Measurements from ENCODE around the gene MAGEA11.

DNA sequence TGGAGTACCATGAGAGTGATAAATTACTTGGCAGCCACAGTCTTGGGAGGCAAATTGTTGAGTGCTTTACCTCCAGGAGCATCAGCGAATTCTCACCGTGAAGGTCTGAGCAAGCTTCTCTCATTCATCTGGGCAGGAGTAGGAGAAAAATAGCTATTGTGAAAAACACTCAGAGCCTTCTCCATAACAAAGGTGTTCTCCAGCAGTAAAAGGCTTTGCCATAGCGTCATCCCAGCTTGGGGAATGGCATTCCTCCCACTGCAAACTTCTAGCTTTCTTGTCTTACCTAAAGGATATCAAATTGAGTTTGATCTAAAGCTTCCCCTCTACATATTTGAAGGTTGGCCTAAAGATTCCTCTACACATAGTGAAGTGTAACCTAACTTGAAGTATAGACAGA is 29.8 kb upstream of the MAGEA11 start:
- TF ChIP-seq GTF2F1 (IDR thresholded peaks at IDR 0.05; ENCODE audit: low read length) (no peak), MTF1 (CRISPR knock-in tag; IDR thresholded peaks at IDR 0.05) (no peak), ONECUT2 (CRISPR knock-in tag; IDR thresholded peaks at IDR 0.05) (no peak), ATF7 (IDR thresholded peaks at IDR 0.05) (no peak), ATF7 (CRISPR knock-in tag; IDR thresholded peaks at IDR 0.05) (no peak), ZFP36 (IDR thresholded peaks at IDR 0.05; ENCODE audit: borderline replicate concordance, low read depth, low read length, partially characterized antibody) (no peak)
- TF ChIP-seq, protein P1, sequence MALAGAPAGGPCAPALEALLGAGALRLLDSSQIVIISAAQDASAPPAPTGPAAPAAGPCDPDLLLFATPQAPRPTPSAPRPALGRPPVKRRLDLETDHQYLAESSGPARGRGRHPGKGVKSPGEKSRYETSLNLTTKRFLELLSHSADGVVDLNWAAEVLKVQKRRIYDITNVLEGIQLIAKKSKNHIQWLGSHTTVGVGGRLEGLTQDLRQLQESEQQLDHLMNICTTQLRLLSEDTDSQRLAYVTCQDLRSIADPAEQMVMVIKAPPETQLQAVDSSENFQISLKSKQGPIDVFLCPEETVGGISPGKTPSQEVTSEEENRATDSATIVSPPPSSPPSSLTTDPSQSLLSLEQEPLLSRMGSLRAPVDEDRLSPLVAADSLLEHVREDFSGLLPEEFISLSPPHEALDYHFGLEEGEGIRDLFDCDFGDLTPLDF (CRISPR knock-in tag; IDR thresholded peaks at IDR 0.05): no peak

Data from HepG2 (cell line).